Choroid plexus epithelial cell (primary cell): ENCODE data around the gene RHBDL2.

Experiments used
- DNase-seq: peaks from one replicate; pipeline ENCODE4 v3.0.0-alpha.2; 2010; ENCODE audit warnings: low read depth
- H3K4me3 ChIP-seq: 2 replicates; pipeline ENCODE4 v1.5.1; 2011; ENCODE audit warnings: low read depth, mild to moderate bottlenecking, control low read depth, low read length, moderate library complexity
- TF ChIP-seq, protein P1 (sequence below): conservative IDR thresholded peaks from 2 replicates; pipeline ENCODE4 v1.5.1; 2011; ENCODE audit warnings: low read depth, mild to moderate bottlenecking, control low read depth, inconsistent platforms, low read length, moderate library complexity

RHBDL2 gene

DNA sequence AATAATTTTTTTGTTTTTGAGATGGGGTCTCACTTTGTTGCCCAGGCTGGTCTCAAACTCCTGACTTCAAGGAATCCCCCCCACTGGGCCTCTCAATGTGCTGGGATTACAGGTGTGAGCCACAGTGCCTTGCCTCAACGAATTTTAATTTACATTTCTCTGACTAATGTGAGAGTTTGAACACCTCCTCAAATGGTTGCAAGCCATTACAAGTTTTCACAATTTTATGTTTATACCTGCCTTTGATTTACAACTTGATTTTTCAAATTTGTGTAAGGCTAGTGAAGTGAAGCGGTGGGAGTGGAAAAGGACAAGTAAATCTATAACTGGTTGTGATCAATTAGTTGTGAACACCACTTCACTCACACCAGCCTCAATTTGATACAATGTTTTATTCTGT is 8.9 kb upstream of the RHBDL2 start:
- DNase-seq: no peak
- no peak overlapping the region for H3K4me3 ChIP-seq
- TF ChIP-seq, protein P1, sequence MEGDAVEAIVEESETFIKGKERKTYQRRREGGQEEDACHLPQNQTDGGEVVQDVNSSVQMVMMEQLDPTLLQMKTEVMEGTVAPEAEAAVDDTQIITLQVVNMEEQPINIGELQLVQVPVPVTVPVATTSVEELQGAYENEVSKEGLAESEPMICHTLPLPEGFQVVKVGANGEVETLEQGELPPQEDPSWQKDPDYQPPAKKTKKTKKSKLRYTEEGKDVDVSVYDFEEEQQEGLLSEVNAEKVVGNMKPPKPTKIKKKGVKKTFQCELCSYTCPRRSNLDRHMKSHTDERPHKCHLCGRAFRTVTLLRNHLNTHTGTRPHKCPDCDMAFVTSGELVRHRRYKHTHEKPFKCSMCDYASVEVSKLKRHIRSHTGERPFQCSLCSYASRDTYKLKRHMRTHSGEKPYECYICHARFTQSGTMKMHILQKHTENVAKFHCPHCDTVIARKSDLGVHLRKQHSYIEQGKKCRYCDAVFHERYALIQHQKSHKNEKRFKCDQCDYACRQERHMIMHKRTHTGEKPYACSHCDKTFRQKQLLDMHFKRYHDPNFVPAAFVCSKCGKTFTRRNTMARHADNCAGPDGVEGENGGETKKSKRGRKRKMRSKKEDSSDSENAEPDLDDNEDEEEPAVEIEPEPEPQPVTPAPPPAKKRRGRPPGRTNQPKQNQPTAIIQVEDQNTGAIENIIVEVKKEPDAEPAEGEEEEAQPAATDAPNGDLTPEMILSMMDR: no peak

GRCh38 chr1:38944547-38944946 is 2.9 kb upstream of the RHBDL2 start:
- DNase-seq: no peak
- H3K4me3 ChIP-seq: no peak overlapping the region
- TF ChIP-seq, protein P1: no peak

DNA sequence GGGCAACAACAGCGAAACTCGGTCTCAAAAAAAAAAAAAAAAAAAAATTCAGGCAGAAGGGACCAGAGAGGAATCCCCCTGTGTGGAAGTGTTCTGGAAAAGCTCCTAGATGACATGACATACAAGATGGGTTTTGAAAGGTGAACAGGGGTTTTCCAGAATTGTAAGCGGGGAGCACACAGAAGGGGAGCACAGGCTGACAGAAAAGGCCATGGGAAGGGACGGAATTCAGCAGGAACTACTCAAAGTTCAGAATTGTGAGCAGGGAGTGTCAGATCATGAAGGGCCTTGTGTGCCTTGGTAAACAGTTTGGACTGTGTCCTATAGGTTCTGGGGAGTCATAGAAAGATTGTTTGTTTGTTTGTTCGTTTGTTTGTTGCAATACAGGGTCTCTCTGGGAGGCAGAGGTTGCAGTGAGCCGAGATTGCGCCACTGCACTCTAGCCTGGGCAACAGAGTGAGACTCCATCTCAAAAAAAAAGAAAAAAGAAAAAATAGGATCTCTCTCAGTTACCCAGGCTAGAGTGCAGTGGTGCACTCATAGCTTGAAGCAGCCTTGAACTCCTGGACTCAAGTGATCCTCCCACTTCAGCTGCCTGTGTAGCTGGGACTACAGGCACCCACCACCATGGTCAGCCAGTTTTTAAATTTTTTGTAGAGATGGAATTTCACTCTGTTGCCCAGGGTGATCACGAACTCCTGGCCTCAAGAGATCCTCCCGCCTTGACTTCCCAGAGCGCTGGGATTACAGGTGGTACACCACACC is 1.2 kb upstream of the RHBDL2 start:
- no peak overlapping the region for H3K4me3 ChIP-seq
- DNase-seq: no peak

DNA sequence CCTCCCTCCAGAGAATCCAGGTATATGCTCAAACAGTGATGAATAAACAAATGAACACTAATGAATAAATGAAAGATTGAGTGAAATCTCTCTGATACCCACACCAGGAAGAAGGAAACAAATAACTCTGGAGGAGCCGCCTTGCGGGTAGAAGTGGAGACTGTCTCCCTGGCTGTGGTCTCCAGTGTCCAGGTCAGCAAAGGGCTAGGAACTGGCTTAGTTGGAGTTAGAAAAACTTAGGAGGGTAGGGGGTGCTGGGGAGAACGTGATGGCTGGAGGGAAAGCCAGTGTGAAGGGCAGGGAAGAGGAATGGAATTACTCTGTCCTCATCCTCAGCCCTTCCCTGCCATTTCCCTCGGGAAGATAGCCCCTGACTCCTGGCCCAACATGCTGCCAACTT is 537 bp downstream of the RHBDL2 start:
- TF ChIP-seq, protein P1: no peak
- DNase-seq: no peak
- peak overlapping the region; percentile 51 for H3K4me3 ChIP-seq

More for the DNA sequence above, 1.2 kb upstream of the RHBDL2 start:
- TF ChIP-seq, protein P1: no peak

DNA sequence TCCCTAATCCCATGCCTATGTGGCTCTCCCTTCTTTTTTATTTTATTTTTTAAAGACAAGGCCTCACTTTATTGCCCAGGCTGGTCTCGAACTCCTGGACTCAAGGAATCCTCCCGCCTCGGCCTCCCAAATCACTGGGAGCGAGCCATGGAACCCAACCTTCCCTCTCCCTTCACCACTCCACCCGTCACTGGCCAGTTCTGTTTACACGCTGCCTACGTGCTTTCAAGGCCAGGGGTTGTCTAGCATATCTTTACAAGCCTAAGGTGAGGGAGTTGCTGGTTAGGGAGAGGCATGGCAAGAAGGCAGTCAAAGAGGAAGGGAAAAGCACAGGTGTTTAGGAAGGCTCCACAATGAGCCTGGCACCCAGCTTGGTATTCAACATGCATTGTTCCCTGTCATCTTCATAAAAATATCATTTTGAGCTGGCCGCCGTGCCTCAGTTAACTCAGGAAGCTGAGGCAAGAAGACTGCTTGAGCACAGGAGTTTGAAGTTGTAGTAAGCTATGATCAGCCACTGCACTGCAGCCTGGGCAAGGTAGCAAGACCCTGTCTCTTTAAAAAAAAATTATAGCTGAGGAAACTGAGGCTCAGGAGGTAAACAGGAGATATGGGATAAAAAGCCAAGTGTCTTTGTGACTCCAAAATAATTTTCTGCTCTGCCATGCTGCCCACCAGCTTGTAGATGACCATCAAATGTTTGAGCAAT is 1.1 kb downstream of the RHBDL2 start:
- H3K4me3 ChIP-seq: no peak overlapping the region

DNA sequence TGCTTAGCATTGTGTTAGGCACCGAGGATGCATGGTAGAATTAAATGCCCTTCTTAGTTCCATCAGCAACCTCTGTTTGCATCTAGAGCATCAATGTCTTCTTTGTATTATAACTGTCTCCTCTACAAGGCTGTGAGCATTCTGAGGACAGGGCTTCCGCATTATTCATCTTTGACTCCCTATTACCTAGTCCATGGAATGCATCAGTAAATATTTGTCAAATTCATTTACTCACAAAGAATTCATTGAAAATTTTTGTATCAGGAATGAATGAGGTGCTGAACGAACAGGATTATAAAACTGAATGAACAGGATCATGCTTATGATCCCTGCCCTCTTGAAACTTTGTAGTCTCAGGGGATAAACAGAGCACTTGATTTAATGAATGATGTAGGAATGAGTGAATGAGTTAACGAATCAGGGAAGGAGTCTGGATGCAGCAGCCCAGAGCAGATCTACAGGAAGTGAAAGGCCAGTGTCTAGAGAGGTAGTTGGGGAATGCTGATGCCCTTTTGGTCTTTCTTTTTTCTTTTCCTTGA is 2.8 kb downstream of the RHBDL2 start:
- TF ChIP-seq, protein P1: no peak
- DNase-seq: no peak
- H3K4me3 ChIP-seq: no peak overlapping the region

More for the DNA sequence above, 1.1 kb downstream of the RHBDL2 start:
- TF ChIP-seq, protein P1: no peak
- DNase-seq: no peak
